Astrocyte (in vitro differentiated cells and primary cell): ENCODE results near the gene ZFYVE21. TPM values are rescaled to one million over a fixed set of nuclear protein-coding genes. Genes with fewer than 3 reads are reported as not detected.

ENCODE experiments used
- DNase-seq: peaks from one replicate; pipeline ENCODE4 v3.0.0-alpha.2; 2010; ENCODE audit warnings: low read depth
- FAIRE-seq: peaks from 2 replicates; lab custom pipeline; 2011; peaks lifted over from hg19 to GRCh38; lab: Jason Lieb, UNC
- H2AFZ ChIP-seq: 2 replicates; pipeline ENCODE4 v1.6.0; 2012; ENCODE audit warnings: low read depth, low read length, inconsistent platforms
- H3K27ac ChIP-seq: 2 replicates; pipeline ENCODE4 v1.5.1; 2011; ENCODE audit warnings: low read depth, low read length, inconsistent platforms
- H3K27me3 ChIP-seq: 2 replicates; pipeline ENCODE4 v1.6.0; 2011; ENCODE audit warnings: low read length, inconsistent platforms; ENCODE audit not compliant: insufficient read depth
- H3K36me3 ChIP-seq: 2 replicates; pipeline ENCODE4 v1.5.1; 2011; ENCODE audit warnings: low read length, inconsistent platforms; ENCODE audit not compliant: insufficient read depth
- H3K4me1 ChIP-seq: 2 replicates; pipeline ENCODE4 v1.5.1; 2011; ENCODE audit warnings: low read length, inconsistent platforms; ENCODE audit not compliant: insufficient read depth
- H3K4me2 ChIP-seq: 2 replicates; pipeline ENCODE4 v1.6.0; 2012; ENCODE audit warnings: low read length, inconsistent platforms
- H3K4me3 ChIP-seq: 2 replicates; pipeline ENCODE4 v1.5.1; 2011; ENCODE audit warnings: low read depth, mild to moderate bottlenecking, low read length, inconsistent platforms; ENCODE audit not compliant: insufficient read depth
- H3K79me2 ChIP-seq: 2 replicates; pipeline ENCODE4 v1.6.0; 2012; ENCODE audit warnings: mild to moderate bottlenecking, low read length, inconsistent platforms; ENCODE audit not compliant: insufficient read depth
- H3K9ac ChIP-seq: 2 replicates; pipeline ENCODE4 v1.6.0; 2012; ENCODE audit warnings: mild to moderate bottlenecking, low read length, inconsistent platforms
- H3K9me3 ChIP-seq: 2 replicates; pipeline ENCODE4 v1.5.1; 2012; ENCODE audit warnings: low read depth, mild to moderate bottlenecking, low read length, inconsistent platforms; ENCODE audit not compliant: insufficient read depth
- H4K20me1 ChIP-seq: 2 replicates; pipeline ENCODE4 v1.6.0; 2012; ENCODE audit warnings: low read length, inconsistent platforms; ENCODE audit not compliant: insufficient read depth
- H3K27ac Mint-ChIP-seq: one replicate; pipeline ENCODE4 v1.8.0; 2021; ENCODE audit warnings: mild to moderate bottlenecking, mixed read lengths; ENCODE audit not compliant: unreplicated experiment
- H3K27me3 Mint-ChIP-seq: one replicate; pipeline ENCODE4 v1.8.0; 2021; ENCODE audit warnings: low read depth, mixed read lengths; ENCODE audit not compliant: unreplicated experiment
- H3K36me3 Mint-ChIP-seq: one replicate; pipeline ENCODE4 v1.8.0; 2021; ENCODE audit warnings: low read depth, mixed read lengths; ENCODE audit not compliant: unreplicated experiment
- H3K4me1 Mint-ChIP-seq: one replicate; pipeline ENCODE4 v1.8.0; 2021; ENCODE audit warnings: low read depth, mixed read lengths; ENCODE audit not compliant: unreplicated experiment
- H3K4me3 Mint-ChIP-seq: one replicate; pipeline ENCODE4 v1.8.0; 2021; ENCODE audit warnings: mild to moderate bottlenecking, moderate library complexity, mixed read lengths; ENCODE audit not compliant: unreplicated experiment
- H3K9me3 Mint-ChIP-seq: one replicate; pipeline ENCODE4 v1.8.0; 2021; ENCODE audit warnings: mild to moderate bottlenecking, mixed read lengths; ENCODE audit not compliant: unreplicated experiment
- EZH2 ChIP-seq: IDR thresholded peaks from 2 replicates; pipeline ENCODE4 v1.6.1; 2012; ENCODE audit warnings: mild to moderate bottlenecking, low read length, inconsistent platforms; ENCODE audit not compliant: insufficient read depth
- total RNA-seq: library from RNA; stranded (reverse); gene quantifications from 2 replicates; pipeline ENCODE4 v1.2.1, GENCODE V29; 2021
- TF ChIP-seq, protein P1 (sequence below): IDR thresholded peaks from 2 replicates; pipeline ENCODE4 v1.5.1; 2011; ENCODE audit warnings: low read depth, mild to moderate bottlenecking, inconsistent platforms, low read length, moderate library complexity; ENCODE audit not compliant: insufficient read depth

The ZFYVE21 gene
- total RNA-seq, 1 donor from 2014 or later, result 41.7 TPM

DNA sequence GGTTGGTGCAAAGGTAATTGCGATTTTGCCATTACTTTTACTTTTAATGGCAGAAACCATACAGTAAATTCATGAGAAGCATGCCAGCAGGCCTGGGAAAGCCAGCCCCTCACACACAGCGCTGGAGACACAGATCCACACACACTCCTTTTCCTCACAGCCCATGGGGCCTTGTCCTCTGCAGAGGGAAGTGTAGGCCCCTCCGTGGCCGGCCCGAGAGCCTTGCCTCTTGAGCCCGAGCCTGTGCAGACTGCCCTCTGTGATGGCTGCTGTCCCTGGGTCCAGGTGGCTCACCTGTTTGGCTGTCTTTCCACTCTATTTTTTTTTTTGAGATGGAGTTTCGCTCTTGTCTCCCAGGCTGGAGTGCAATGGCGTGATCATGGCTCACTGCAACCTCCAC, 39.7 kb upstream of the ZFYVE21 start:
- peaks cover 57% of the 10 kb centered on the region for H4K20me1 ChIP-seq
- TF ChIP-seq, protein P1, sequence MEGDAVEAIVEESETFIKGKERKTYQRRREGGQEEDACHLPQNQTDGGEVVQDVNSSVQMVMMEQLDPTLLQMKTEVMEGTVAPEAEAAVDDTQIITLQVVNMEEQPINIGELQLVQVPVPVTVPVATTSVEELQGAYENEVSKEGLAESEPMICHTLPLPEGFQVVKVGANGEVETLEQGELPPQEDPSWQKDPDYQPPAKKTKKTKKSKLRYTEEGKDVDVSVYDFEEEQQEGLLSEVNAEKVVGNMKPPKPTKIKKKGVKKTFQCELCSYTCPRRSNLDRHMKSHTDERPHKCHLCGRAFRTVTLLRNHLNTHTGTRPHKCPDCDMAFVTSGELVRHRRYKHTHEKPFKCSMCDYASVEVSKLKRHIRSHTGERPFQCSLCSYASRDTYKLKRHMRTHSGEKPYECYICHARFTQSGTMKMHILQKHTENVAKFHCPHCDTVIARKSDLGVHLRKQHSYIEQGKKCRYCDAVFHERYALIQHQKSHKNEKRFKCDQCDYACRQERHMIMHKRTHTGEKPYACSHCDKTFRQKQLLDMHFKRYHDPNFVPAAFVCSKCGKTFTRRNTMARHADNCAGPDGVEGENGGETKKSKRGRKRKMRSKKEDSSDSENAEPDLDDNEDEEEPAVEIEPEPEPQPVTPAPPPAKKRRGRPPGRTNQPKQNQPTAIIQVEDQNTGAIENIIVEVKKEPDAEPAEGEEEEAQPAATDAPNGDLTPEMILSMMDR, result no peak
- TF ChIP-seq EZH2, result no peak
- H3K4me1 ChIP-seq, result no peaks in the 10 kb centered on the region
- no peaks in the 10 kb centered on the region for H3K27me3 Mint-ChIP-seq
- no peak overlapping the region for H2AFZ ChIP-seq
- no peaks in the 10 kb centered on the region for H3K4me1 Mint-ChIP-seq
- FAIRE-seq (no peak), DNase-seq (no peak)
- no peak overlapping the region for H3K4me3 Mint-ChIP-seq
- peaks cover 20% of the 10 kb centered on the region for H3K79me2 ChIP-seq
- no peaks in the 10 kb centered on the region for H3K9me3 ChIP-seq
- H3K27me3 ChIP-seq, result no peaks in the 10 kb centered on the region
- H3K4me3 ChIP-seq, result no peak overlapping the region
- H3K27ac ChIP-seq, result no peak overlapping the region
- H3K36me3 Mint-ChIP-seq, result peaks cover 24% of the 10 kb centered on the region
- no peaks in the 10 kb centered on the region for H3K9me3 Mint-ChIP-seq
- H3K36me3 ChIP-seq, result peaks cover 85% of the 10 kb centered on the region
- H3K9ac ChIP-seq, result no peak overlapping the region
- no peak overlapping the region for H3K27ac Mint-ChIP-seq
- H3K4me2 ChIP-seq, result no peak overlapping the region

DNA sequence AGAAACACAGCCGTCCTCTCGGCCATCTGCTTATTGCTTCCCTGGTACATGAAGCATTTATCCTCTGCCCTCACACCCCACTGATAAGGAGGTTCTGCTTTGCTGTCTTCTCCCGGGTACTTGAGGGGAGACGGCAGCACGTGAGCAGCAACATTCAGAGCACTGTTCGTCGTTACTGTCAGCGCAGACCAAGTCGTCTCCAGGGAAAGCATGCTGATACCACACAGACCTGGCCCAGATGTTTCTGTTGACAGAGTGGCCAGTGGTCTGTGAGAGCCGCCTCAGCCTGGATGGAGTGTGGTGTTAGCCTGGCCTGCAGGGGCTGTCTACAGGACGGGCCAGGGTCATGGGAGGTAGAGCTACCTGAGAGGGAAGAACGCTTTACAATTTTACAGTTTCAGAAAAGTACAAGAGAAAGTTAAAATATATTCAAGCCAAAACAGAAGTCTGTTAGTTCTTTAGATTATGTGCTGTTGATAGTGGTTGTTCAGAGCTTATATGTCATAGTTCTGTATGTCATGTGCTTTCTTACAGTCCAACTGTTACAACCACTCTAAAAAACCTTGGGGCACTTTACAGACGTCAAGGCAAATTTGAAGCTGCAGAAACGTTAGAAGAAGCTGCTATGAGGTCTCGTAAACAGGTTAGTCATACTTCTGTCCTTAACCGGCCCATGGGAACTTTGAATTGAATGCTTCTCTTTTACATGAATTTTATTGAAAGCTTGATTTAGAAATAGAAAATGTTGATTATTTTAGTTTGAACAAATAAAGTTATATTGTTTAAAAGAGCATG, 38.5 kb upstream of the ZFYVE21 start:
- no peak overlapping the region for H3K4me3 ChIP-seq
- FAIRE-seq, result no peak
- peaks cover 81% of the 10 kb centered on the region for H3K36me3 ChIP-seq
- peaks cover 18% of the 10 kb centered on the region for H3K36me3 Mint-ChIP-seq
- no peak overlapping the region for H3K4me2 ChIP-seq
- peak overlapping the region; percentile 27 for H3K27ac Mint-ChIP-seq
- no peaks in the 10 kb centered on the region for H3K4me1 Mint-ChIP-seq
- no peak overlapping the region for H2AFZ ChIP-seq
- no peak overlapping the region for H3K4me3 Mint-ChIP-seq
- H3K27me3 ChIP-seq, result no peaks in the 10 kb centered on the region
- H3K27me3 Mint-ChIP-seq, result no peaks in the 10 kb centered on the region
- H3K4me1 ChIP-seq, result no peaks in the 10 kb centered on the region
- no peak for TF ChIP-seq EZH2
- TF ChIP-seq, protein P1, result no peak
- H3K27ac ChIP-seq, result no peak overlapping the region
- H3K9me3 Mint-ChIP-seq, result no peaks in the 10 kb centered on the region
- no peak for DNase-seq
- no peaks in the 10 kb centered on the region for H3K9me3 ChIP-seq
- H4K20me1 ChIP-seq, result peaks cover 56% of the 10 kb centered on the region
- H3K9ac ChIP-seq, result no peak overlapping the region
- peaks cover 24% of the 10 kb centered on the region for H3K79me2 ChIP-seq

DNA sequence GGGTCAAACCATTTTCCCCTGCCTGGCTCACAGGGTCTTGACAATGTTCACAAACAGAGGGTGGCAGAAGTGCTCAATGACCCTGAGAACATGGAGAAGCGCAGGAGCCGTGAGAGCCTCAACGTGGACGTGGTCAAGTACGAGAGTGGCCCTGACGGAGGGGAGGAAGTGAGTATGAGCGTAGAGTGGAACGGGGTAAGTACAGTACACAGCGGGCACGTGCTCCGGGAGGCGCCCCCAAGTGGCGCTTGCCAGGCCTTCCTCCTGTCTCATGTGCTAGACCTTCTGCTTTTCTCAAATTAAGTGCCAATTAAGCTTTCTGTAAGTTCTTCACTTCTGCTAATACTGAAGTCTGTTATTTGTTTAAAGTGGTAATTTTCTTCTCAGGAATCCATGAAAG, 36.3 kb upstream of the ZFYVE21 start:
- Mint-ChIP-seq H3K4me1 (no peaks in the 10 kb centered on the region), H3K9me3 (no peaks in the 10 kb centered on the region), H3K27ac (no peak overlapping the region), H3K36me3 (peaks cover 12% of the 10 kb centered on the region), H3K27me3 (no peaks in the 10 kb centered on the region), H3K4me3 (no peak overlapping the region)
- Histone ChIP-seq H3K79me2 (peaks cover 41% of the 10 kb centered on the region), H3K36me3 (peaks cover 77% of the 10 kb centered on the region), H3K4me2 (no peak overlapping the region), H3K27ac (no peak overlapping the region), H4K20me1 (peaks cover 62% of the 10 kb centered on the region), H3K9me3 (no peaks in the 10 kb centered on the region), H3K27me3 (no peaks in the 10 kb centered on the region), H3K4me1 (no peaks in the 10 kb centered on the region), H3K9ac (peak overlapping the region; percentile 21), H3K4me3 (no peak overlapping the region), H2AFZ (no peak overlapping the region)
- FAIRE-seq, result no peak
- peak; percentile 10 for DNase-seq
- TF ChIP-seq, protein P1, result peak; percentile 47
- no peak for TF ChIP-seq EZH2
